CD4-positive, alpha-beta T cell treated with Interleukin-15 for 1 hour (primary cell): Measurements from ENCODE around the gene PPARA.
A peak's percentile ranks its signal among the peaks of the same experiment; 100 is the strongest.
"Not testable (repeated sequence)": the region's sequence is repeated elsewhere in the genome, so short reads cannot be mapped to it uniquely, and the experiment has no call there.

ENCODE experiments used
- DNase-seq: peaks from one replicate; pipeline ENCODE4 v3.0.0-alpha.2; 2020

Gene PPARA

DNA sequence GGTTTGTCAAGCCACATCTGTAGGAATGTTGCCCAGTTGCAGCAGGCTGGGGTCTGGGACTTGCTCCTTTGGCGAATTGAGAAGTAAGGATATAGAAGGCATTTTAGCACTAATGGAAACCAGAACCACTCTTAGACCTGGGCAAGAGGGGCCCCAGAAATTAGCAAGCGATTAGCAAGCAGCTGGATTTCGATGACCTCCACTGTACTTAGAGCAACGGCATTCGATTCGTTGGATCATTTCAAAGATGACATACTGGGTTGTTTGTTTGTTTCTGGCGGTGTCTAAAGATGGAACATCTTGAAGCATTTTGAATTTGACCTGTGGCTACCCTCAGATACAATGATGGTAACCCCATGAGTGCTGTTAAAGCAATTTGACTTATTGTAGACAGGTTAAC, 100.9 kb downstream of the PPARA start:
- DNase-seq: no peak

GRCh38 chr22:46251816-46252380, 101.6 kb downstream of the PPARA start:
- no peak for DNase-seq

DNA sequence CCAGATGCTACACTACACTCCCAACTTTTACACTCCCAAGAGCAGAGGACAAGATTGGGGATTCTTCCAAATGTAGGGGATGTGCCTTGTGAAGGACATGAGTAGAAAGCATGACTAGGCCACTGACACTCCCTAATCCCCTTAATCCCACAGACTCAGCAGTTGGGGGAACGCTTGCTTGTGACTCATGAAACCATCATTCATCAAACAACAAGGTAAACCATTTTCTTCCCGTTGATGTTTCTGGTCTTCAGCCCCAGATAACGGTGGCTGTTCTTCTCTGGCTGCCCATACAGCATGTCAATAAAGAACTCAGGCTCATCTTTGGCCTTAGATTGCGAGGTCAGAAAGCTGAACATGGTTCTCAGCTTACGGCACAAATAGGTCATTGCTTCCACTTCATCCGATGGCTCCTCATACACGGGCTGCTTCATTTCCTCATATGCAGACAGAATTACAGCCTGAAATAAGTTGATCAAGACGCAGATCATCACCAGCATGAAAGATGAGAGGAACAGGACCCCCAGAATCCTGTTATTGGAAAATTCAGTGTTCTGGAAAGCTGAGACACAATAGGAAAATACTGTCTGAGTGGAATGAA, 106.1 kb downstream of the PPARA start:
- no peak for DNase-seq

GRCh38 chr22:46259374-46259773, 109.0 kb downstream of the PPARA start:
- DNase-seq: no peak

GRCh38 chr22:46260038-46260437, 109.7 kb downstream of the PPARA start:
- DNase-seq: no peak

DNA sequence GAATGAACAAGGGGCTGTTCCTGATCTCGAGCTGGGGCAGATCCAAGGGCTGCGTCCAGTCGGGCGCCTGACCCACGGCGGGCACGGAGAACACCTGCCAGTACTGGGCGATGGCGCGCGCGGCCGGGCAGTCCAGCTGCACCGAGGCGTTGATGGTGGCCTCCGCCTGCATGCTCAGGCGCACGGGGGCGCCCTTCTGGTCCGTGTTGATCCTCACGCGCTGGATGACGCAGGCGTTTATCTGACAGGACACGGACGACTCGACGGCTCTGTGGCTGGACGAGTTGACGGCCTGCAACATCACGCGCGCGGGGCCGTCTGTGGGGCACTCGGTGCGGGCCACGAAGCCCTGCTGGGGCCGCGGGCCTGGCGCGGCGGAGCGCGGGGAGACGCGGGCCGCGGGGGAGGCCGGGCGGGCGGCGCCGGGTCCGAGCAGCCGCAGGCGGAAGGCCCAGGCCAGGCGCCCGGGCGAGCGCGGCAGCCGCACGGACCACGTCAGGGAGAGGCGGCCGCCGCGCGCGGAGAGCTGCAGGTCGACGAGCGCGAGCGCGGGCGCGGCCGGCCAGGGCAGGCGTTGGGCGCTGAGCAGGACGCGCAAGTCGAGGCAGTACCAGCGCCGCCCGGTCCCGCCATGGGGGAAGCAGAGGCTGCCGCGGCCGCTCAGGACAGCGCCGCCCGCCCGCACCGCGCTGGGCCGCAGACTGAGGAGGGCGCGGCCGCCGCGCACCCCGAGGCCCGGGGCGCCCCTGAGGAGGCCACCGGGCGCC, 112.3 kb downstream of the PPARA start:
- peak; percentile 69 for DNase-seq

GRCh38 chr22:46263216-46263590, 112.9 kb downstream of the PPARA start, which contains the start of gene PKDREJ:
Gene PKDREJ (minus strand): TSS chr22:46263343. CDS start chr22:46263322, 21 bp downstream.
- DNase-seq: no peak

GRCh38 chr22:46264520-46264919, 114.2 kb downstream of the PPARA start:
- DNase-seq: not testable (repeated sequence)

DNA sequence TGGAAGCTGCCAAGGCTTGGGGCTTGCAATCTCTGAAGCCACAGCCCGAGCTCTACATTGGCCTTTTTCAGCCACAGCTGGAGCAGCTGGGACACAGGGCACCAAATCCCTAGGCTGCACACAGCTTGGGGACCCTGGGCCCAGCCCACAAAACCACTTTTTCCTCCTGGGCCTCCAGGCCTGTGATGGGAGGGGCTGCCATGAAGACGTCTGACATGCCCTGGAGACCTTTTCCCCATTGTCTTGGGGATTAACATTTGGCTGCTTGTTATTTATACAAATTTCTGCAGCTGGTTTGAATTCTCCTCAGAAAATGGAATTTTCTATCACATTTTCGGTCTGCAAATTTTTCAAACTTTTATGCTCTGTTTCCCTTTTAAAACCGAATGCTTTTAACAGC, 115.3 kb downstream of the PPARA start:
- not testable (repeated sequence) for DNase-seq

DNA sequence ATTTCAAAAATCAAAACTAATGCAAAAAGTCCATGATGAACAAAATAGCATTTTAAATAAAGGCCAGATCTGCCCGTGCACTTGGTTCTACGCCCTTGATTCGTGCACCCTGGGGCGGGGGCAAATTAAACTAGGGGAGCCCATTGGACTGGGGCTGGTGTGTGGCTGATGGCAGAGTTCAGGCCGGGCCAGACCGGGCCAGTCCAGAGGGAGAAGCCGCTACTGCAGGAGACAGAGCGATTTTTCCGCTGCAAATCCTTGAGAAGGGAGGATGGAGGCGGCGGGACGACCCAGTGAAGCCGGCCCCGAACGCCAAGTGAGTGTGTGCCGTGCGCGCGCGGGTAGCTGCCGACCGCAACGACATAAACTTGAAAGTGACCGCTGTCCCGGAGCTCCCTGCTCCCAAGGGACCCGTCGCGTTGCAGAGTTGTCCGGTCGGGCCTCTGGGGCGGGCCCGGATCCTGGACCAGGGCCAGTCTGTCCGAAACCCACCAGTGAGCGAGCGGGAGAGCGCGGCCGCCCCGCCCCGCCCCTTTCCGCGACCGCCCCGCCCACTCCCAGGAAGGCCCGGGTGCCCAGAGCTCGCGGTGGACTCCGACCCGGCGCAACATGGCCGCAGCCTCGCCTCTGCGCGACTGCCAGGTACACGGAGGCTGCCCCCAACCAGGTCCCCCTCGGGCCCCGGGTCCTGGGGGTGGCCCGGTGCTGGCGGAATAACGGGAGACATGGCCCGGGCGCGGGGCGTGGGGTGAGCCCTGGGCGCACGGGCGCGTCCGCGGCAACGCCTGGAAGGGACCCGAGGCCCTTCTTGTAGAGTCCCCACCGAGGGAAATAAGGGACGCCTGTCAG, 117.3 kb downstream of the PPARA start, which contains the start of gene TTC38:
TSS of gene TTC38 (plus strand) at position 578 of the 849 bp plus-strand sequence. CDS start at position 610, 32 bp downstream.
- DNase-seq: peak; percentile 61

- no peak for DNase-seq
Observed at GRCh38 chr22:46269564-46269963, 119.2 kb downstream of the PPARA start.

GRCh38 chr22:46272196-46272595, 121.9 kb downstream of the PPARA start:
- no peak for DNase-seq

- DNase-seq: peak; percentile 7
Observed at GRCh38 chr22:46272762-46273431, 122.6 kb downstream of the PPARA start.

DNA sequence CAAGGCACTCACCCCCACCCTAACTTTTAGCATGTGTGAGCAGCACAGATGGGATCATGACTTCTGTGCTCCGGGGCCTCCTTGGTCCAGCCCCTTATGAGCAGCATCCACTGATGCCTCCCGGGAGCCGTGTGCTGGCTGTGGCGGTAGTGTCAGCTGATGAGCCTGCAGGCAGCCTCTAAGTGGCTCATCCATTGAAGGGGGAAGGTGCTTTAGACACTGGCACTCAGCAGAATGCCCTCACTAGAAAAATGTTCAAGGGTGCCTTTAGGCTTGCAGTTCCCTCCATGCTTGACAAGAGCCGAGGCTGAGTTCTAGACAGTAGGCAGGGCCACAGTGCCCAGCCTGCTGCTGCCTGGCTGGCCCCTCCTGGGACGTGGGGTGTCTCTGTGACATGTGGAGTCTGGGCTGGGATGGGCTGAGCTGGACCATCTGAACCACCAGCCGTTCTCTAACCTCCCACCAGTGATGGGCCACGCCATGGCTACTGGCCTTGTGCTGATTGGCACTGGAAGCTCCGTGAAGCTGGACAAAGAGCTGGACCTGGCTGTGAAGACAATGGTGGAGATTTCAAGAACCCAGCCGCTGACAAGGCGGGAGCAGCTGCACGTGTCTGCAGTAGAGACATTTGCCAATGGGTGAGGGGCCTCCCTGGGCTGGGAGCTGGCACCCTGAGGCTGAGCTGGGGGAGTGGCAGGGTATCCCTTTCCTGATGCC, 123.3 kb downstream of the PPARA start:
- peak; percentile 6 for DNase-seq

- DNase-seq: no peak
Observed at GRCh38 chr22:46274381-46274780, 124.1 kb downstream of the PPARA start.

DNA sequence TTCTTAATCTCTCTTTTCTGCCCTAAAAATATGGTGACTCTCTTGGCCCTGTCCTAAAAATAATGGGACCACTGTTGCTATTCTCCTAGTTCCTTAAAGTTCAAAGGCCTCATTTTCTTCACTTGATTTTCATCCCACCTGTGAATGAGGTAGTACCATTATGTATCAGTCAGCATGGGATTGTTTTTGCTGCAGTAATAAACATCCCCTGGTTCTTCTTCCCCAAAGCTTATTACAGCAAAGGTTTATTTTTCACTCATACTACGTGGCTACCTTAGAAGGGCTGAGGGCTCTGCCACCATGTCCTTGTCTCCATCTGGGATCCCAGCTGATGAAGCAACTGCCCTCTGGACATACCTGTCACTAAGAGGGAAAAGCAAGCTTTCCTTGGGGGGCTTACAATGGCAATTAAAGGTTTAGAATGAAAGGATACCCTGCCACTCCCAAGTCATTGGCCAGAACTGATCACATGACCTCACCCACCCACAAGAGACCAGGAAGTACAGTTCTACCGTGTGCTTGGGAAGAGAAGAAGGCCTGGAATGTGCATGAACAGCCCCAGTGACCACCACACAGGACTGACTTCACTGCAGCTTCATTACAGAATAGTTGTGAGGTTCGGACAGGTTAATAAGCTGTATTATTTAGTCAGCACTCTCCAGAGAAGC, 125.3 kb downstream of the PPARA start:
- DNase-seq: no peak

- DNase-seq: no peak
Observed at GRCh38 chr22:46276563-46276962, 126.2 kb downstream of the PPARA start.

DNA sequence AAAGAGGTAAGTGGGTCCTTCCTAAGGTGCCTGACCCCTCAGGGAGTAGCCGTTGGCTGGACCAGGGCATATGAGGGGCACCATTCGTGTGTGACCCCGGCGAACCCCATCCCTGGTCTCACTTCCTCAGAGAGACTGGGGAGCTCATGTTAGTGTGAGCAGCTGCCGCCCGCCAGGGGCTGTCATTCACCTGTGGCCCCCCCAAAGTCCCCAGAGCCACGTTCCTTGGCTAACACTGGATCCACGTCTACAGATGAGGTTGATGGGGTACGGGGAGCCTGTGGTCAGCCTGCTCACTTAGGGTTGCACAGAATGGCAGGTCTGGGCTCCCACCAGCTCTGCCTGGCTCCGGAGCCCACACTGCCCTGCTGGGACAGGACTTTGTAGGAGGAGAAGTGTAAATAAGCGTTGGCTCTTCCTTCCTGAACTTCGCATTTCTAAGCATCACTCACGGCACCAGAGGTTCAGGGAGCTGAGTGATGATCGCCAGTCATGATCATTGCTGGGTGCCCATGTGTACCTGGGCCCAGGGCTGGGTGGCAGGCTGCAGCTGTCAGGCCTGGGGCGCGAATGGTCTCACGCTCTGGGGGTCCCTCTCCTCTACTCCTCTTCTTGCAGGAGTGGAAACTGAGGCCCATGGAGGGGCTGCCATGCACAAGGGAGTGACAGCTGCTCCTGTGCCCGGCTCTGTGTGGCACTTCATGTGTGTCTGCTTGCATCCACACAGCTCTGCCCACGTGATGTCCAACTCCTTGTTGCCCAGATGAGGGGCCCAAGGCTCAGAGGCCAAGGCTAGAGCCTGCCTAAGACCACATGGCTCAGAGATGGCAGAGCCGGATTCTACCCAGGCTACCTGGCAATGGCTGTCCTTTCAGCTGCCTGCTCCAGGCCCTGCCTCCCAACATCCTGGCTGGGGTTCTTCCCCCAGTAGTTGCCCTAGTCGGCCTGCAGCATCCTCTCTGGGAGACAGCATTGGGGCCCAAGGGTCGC, 128.6 kb downstream of the PPARA start:
- DNase-seq: no peak

DNA sequence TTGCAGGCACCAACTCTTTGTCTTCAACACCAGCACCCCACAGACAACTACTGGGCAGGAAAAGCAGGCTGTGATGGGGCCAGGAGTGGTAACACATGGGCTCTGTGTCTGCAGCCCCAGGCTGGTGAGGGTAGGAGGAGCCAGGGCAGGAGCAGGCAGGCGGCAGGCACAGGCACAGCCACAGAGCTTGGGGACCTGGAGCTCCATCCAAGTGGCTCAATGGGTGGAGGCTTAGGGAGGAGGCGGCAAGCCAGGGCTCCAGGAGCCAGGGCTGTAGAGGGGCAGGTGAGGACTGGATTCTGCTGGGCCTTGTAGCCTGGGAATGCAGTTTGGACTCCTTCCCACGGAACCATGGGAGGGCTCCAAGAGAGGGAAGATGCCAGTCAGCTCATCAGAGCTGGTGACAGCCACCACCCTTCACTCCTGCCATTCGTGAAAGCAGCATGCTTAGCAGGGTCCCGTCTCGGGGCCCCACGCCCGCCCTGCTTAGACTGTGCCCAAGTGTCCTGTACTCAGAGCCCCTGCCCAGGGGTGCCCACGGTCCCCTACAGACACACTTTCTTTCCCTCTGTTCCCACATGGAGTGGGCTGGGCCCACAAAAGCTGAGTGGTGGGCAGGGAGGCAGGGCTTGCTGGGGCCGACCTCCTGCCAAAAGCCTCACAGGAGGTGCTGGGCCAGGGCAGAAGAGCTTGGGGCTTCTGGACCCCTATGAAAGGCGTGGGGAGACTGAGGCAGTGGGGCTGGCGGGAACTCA, 129.9 kb downstream of the PPARA start:
- no peak for DNase-seq
